GM18502 (cell line): ENCODE results near the gene EIF3C.
"Not testable (repeated sequence)": the region's sequence is repeated elsewhere in the genome, so short reads cannot be mapped to it uniquely, and the experiment has no call there.

Experiments
- ATAC-seq: cut with Tn5 transposase; IDR thresholded peaks from one replicate; pipeline ENCODE4 v1.9.1; 2021; ENCODE audit warnings: mild to moderate bottlenecking; ENCODE audit not compliant: unreplicated experiment, poor library complexity

EIF3C gene

DNA sequence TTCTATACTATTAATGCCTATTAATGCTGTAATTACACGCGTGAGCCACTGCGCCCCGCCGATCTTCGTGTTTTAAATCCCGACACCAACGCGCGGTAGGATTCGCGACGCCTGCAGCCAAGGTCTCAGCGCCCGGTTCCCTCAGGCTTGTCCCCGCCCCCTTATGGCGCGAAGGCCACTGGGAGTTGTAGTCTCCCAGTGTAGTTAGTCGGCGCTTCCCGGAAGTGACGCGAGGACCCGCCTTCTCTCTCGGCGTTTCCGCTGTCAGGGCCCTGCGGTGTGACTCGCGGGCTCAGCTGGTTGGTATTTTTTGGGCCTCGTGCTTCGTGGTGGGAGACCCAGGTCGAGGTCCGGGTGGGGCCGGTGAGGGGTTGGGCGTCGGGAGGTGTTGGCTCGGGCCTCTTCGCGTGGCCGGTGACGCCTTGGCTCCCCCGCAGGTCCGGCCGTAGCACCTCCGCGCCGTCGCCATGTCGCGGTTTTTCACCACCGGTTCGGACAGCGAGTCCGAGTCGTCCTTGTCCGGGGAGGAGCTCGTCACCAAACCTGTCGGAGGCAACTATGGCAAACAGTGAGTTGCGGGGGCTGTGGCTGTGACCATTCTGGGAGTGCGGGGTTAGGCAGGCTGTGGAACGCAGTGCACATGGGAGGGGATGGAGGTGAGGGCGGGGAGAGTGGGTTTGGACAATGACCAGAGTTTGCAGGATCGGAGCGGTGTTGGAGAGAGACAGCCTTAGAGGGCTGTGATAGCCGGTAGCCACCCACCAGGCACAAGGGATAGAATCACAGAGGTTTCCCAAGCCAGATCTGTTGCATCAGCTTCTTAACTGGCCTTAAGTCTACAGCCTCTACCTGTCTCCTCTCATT, at the start of gene EIF3C:
Gene EIF3C, plus strand, starts transcription at position 245 of the 864 bp plus-strand sequence. Its CDS starts 223 bp downstream, at position 468.
- ATAC-seq, result peak; percentile 97

DNA sequence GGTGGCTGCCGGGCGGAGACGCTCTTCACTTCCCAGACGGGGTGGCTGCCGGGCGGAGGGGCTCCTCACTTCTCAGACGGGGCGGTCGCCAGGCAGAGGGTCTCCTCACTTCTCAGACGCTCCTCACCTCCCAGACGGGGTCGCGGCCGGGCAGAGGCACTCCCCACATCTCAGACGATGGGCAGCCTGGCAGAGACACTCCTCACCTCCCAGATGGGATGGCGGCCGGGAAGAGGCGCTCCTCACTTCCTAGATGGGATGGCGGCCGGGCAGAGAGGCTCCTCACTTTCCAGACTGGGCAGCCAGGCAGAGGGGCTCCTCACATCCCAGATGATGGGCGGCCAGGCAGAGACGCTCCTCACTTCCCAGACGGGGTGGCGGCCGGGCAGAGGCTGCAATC, 45.0 kb upstream of the EIF3C start:
- not testable (repeated sequence) for ATAC-seq

- not testable (repeated sequence) for ATAC-seq
Observed at GRCh38 chr16:28667480-28667879, 43.8 kb upstream of the EIF3C start.

GRCh38 chr16:28668199-28668598, 43.1 kb upstream of the EIF3C start:
- not testable (repeated sequence) for ATAC-seq

- ATAC-seq, result not testable (repeated sequence)
Observed at GRCh38 chr16:28688327-28688952, 22.8 kb upstream of the EIF3C start.

DNA sequence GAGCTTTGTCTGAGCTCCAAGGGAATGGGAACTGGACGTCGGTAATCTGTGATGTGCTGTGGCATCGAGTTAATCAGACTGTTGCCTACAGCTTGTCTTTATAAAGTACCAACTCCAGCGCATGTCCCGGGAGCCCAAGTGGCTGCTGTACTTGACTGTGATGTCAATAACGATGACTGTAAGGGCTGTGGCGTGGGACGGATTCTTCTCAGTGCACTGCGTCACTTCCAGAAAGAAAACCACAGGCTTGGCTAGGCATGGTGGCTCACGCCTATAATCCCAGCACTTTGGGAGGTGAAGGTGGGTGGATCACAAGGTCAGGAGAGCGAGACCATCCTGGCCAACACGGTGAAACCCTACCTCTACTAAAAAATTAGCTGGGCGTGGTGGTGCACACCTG, 21.8 kb upstream of the EIF3C start:
- not testable (repeated sequence) for ATAC-seq

- ATAC-seq, result not testable (repeated sequence)
Observed at GRCh38 chr16:28691722-28692121, 19.5 kb upstream of the EIF3C start.

DNA sequence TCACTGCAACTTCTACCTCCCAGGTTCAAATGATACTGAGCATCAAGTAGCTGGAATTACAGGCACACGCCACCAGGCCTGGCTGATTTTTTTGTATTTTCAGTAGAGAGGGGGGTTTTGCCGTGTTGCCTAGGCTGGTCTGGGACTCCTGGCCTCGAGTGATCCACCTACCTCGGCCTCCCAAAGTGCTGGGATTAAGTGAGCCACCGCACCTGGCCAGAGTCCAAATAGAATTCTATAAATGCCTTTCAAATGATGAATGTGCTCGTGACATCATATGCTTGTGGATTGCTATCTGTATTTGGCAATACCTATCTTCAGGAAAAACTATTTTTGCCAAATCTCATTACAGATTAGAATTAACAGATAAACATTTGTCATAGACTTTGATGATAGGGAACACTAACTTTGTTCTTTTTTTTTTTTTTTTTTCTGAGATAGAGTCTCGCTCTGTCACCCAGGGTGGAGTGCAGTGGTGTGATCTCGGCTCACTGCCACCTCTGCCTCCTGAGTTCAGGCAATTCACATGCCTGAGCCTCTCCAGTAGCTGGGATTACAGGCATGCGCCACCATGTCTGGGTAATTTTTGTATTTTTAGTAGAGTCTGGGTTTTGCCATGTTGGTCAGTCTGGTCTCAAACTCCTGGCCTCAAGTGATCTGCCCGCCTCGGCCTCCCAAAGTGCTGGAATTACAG, 17.9 kb upstream of the EIF3C start:
- ATAC-seq, result not testable (repeated sequence)

DNA sequence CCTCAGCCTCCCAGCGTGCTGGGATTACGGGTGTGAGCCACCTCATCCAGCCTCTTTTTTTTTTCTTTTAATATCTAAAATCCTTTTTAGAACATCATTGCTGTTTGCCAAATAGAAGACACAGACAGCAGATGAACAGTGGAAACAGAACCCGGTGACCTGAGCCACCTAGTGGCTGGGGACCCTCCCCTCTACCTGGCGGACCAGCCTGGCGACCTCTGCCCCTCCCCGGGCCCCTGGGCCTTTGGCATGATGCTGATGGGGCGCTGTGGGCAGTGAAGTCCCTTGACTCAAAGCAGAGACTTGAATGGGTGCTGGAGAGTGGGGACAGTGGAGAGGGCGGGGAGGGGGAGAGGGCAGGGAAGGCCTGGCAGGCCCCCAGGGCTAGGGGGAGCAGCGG, 11.5 kb upstream of the EIF3C start:
- ATAC-seq, result not testable (repeated sequence)

DNA sequence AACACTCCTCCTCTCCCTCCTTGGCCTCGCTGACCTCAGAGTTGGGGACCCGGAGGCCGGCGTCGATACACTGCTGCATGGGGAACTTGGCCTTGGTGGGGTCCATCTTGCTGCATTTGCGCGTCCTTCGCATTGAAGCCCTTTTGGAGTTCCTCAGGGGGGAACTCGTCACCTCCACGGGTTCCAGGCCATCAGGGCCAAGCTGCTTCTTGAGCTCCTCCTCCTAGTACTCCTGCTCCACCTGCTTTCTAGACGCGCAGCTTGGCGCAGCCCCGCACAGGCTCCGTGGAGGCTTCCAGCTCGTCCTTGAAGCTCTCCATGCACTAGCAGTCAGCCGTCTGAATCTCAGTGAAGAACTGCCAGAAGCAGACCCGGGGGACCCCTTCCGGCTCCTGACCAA, 10.9 kb upstream of the EIF3C start:
- not testable (repeated sequence) for ATAC-seq

DNA sequence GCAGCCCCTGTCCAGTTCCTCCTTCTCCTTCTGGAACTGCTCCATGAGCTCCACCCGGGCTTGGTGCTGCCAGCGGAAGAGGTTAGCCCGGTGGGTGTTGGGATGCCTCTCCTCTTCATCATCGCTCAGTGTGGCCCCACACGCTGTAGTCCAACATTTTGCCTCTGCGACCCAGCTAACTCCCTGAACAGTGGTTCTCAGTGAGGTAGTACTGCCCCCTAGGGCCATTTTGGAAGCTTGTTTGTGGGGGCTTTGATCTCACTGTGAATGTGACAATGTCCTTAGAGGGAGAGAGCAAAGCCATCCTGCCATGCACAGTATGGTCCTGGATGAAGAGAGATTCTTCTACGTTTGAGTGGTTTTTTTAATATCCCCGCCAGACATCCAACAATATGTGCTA, 9.9 kb upstream of the EIF3C start:
- ATAC-seq, result not testable (repeated sequence)

- not testable (repeated sequence) for ATAC-seq
Observed at GRCh38 chr16:28704246-28704645, 7.0 kb upstream of the EIF3C start.

- ATAC-seq, result not testable (repeated sequence)
Observed at GRCh38 chr16:28722852-28723650, 11.8 kb downstream of the EIF3C start.

- not testable (repeated sequence) for ATAC-seq
Observed at GRCh38 chr16:28731253-28731652, 20.0 kb downstream of the EIF3C start.

DNA sequence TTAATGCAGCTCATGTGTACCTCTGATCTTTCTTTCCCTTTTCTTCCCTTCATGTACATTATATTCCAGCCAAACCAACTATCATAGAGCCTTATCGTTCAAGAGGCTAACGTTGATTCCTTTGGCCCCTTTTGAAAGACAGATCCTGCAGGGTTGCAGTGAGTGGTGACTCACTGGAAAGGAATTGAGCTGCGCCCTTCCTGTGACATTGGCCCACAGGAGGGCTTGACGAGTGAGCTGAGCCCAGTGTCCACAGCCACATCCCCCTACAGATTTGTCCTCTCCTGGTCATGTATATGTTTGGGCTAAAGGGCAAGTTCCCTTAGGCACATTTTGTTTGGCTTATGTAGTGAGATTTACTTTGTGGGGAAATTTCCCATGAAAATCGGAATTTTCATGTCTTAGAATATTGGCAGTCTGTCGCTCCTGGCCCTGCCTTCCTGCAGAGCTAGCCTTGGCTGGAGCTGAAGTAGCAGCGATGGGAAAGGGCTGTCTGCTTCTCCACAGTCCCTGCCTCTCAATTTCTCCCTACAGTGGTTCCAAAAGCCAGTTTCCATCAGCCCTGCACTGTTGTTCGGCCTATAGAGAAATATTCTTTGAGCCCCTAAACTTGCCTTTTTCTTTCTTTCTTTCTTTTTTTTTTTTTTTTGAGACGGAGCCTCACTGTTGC, 21.3 kb downstream of the EIF3C start:
- ATAC-seq, result not testable (repeated sequence)

DNA sequence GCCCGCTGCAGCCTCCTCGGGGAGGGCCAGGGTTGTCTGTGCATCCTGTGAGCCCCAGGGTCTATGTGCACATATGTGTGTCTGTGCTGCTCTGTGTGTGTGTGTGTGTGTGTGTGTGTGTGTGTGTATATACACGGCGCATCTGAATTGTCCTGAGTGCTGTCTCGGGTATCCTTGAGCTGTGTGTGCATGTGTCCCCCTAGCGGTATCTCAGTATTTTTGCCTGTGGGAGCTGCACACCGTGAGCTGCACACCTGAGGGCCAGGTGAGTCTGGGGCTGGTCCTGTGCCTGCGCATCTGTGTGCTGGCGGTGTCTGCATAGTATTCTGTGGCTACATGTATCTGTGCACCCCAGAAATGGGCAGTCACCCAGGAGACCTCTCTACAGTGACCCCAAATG, 28.5 kb downstream of the EIF3C start:
- not testable (repeated sequence) for ATAC-seq

DNA sequence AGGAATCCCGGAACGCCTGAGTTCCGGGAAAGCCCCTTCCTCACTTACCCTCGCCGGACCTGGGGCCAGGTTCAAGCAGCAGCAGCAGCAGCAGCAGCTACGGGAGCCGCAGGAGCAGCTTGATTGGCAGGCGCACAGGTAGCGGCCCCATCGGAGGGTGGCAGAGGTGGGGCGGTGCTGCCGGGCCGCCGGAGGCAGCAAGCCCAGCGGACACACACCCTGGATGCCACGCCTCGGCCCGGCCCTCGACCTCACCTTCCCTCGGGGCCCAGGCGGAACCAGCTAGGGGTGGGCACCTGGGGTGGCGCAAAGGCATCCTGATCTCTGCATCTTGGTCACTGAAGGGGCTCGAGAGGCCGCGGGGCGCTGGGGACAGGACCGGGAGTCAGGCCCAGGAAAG, 29.4 kb downstream of the EIF3C start:
- not testable (repeated sequence) for ATAC-seq

DNA sequence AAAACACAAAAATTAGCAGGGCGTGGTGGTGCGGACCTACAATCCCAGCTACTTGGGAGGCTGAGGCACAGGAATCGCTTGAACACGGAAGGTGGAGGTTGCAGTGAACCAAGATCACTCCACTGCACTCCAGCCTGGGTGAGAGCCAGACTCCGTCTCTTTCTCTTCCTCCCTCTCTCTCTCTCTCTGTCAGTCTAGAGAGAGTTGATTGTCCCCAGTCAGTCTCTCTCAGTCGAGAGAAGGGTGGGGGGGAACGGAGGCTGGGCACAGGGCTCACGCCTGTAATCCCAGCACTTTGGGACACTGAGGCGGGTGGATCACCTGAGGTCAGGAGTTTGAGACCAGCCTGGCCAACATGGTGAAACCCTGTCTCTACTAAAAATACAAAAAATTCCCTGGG, 30.0 kb downstream of the EIF3C start:
- not testable (repeated sequence) for ATAC-seq

GRCh38 chr16:28746618-28747350, 35.5 kb downstream of the EIF3C start:
- ATAC-seq, result not testable (repeated sequence)
